Epidermal melanocyte (primary cell): ENCODE results near the gene RAP1GAP.
A peak's percentile ranks its signal among the peaks of the same experiment; 100 is the strongest.

Experiments
- DNase-seq: peaks from one replicate; pipeline ENCODE4 v3.0.0; 2011; ENCODE audit warnings: low spot score; ENCODE audit not compliant: insufficient read length

Gene RAP1GAP

DNA sequence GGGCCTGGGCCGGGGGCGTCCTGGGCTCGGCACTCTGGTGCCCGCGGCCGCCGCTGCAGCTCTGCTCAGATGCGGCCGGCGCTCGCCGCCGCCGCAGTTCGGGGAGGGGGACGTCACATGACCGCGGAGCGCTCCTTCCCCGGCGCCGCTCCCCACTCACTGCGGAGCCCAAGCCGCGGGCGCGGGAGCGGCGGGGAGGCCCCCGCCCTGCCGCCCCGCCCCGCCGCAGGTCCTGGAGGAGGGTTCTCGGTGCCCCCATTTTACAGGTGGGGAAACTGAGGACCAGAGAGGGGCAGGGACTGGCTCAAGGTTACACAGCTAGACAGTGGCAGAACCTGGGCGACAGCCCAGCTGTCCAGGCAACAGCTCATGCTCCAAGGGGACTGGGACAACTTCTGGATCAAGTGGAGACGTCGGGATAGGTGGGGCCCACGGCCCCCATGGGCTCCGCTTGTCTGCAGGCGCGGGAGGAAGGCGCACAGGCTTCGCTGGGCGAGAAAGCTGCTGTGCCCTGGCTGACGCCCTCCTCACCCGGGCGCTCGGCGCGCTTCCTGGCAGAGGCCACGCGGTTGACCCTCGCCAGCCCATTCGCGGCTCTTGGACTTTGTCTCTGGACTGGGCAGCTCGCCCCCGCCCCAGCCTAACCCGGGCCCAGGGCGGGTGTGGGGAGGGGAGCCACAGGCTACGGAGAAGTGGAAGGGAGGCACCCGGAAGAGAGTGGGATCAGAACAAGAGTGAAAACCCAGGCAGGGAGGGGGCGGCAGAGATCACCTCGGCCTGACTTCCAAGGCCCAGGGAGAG, at the start of gene RAP1GAP:
TSS of gene RAP1GAP (minus strand) at position 100 of the 801 bp plus-strand sequence. CDS start 49,325 bp downstream, outside the sequence.
- no peak for DNase-seq

DNA sequence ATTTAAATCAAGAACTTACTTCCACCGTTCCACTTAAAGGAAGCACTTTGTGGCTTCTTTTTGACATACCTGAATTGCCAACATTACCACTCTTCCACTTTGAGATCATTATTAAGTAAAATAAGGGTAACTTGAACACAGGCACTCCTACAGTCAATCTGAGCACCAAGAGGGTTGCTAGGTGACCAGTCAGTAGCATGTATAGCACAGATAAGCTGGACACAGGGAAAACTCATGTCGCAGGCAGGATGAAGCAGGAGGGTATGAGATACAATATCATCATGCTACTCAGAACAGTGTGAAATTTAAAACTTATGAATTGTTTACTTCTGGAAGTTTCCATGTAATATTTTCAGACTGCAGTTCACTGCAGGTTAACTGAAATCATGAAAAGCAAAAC, 47.0 kb upstream of the RAP1GAP start:
- no peak for DNase-seq

DNA sequence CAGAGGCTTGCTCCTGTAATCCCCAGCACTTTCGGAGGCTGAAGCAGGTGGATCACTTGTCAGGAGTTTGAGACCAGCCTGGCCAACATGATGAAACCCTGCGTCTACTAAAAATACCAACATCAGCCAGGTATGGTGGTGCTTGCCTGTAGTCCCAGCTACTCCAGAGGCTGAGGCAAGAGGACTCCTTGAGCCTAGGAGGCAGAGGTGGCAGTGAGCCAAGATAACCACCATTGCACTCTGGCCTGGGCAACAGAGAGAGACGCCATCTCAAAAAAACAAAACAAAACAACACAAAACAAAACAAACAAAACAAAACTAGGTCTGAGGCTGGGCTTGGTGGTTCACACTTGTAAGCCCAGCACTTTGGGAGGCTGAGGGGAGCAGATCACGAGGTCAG, 38.7 kb upstream of the RAP1GAP start:
- no peak for DNase-seq

DNA sequence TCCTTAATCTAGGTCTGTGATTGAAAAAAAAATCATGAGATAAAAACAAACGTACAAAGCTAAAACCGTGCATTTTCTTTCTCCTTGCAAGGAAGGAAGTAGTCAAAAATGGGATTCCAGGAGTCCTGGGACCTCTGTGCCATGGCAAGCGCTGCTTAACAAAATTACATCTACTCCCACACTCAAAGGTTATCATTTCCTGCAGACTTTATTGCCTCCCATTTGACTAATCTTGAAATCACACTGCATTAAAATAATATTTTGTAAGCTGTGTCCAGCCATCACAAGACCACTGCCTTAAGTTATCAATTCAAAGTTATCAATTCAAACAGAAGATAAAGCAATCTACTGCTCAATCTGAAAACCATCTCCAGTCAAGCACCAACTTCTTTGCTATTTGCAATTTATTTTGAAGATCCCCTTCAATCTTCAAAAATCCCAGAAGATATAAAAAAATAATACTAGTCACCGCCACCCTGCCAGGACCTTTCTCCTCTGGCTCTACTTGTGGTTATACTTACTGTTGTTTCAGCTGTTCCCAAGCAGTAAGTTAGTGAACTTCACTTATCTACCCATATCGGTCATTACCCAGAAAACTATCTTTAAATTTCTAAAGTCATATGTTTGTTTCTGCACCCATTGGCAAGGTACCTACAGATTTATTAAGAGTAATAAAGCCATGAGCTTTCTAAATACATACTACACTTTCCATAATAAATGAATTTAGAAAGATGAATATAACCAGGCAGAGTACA, 38.1 kb upstream of the RAP1GAP start:
- no peak for DNase-seq

DNA sequence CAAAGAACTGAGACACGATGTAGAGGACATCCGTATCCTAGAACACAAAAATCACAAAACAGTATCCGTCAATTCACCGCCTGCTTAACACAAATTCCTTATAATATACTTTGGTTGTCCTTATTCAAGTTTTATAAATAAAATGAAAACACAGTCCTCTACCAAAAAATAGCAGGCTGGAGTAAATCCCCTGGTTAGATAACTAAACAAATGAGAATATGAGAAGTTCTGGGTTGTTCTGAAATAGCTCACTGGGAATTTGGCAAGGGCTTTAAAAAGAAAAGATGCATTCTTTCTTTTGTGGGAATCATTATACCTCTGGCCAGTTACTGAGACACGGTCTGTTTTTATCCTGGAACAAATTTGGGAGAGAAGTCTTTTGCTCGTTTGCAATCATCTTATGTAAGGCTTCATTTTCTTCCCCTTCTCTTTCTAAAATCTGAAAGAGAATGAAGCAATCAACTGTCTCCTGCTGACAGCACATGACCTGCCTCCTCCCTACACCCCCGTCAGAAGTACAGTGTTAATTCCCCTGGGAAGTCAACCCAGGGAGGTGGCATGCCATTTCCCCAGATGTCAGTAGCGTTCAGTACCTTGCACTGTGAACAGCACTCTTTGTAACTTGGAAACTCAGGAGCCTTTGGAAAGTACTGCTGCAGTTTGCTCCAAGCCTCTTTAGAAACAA, 37.1 kb upstream of the RAP1GAP start:
- peak; percentile 19 for DNase-seq

DNA sequence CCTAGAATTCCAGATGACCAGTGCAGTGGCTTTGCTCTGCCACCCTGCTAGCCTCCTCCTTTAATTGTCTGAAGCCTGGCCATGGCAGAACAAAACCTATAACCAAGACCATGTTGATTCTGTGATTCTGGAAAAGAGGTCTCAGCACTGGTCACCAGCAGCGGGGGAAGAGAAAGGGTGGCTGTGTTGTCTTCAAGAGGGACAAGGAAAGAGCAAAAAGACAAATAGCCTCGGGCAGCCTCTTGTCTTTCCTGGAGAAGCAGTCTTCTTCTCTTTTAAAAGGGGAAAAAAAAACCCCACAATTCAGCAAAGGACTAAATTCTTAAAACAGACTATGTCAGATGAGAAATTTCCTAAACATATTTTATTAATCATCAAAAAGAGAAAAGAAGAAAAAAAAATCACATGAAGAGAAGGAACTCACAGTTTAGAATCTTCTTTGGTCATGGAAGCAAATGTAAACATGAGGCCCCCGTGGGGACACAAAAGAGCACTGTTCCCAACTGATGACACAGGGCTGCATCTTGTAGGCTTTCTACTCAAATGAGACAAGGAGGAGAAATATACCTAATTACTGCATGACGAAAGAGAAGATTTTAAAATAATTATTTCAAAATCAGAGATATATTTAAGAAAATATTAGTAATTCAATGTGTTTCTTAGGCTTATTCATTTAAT, 36.3 kb upstream of the RAP1GAP start:
- no peak for DNase-seq

DNA sequence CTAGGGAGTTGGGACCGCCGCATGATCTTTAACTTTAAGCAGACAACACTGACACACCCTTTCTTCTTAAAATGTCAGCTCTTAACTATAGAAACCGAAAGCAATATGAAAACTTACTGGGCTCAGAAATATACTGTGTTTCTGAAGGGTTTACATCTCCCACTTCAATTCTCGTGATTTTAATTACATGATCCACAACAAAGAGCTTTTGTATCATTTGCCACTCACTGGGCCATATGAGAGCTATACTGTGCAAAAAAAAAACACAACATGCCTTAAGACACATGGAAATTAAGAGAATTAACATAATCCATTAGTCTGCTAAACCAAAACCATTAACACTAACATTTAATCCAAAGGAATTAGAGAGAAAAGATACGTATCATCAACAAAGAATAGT, 35.0 kb upstream of the RAP1GAP start:
- DNase-seq, result no peak

DNA sequence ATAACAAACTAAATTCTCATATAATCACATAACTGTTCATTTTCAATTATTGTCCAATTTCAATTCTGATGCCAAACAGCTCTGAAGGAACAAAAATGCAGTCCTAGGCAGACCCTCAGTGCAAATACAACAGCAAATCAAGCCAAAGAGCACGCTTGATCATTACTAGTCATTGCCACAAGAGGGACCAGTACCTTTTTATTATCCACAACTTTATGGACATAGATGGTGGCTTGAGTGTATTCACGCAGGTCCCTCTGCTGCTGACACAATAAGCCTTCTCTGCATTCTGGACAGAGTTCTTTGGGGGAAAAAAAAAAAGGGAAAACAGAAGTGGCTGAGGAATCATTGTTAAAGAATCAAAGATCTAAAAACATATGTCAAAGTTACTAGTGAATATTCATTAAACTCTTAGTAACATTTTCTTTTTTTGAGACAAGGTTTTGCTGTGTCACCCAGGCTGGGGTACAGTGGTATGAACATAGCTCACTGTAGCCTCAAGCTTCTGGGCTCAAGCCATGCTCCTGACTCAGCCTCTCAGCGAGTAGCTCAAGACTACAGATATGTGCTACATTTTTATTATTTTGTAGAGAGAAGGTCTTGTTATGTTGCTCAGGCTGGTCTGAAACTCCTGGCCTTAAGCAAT, 34.3 kb upstream of the RAP1GAP start:
- DNase-seq, result no peak

DNA sequence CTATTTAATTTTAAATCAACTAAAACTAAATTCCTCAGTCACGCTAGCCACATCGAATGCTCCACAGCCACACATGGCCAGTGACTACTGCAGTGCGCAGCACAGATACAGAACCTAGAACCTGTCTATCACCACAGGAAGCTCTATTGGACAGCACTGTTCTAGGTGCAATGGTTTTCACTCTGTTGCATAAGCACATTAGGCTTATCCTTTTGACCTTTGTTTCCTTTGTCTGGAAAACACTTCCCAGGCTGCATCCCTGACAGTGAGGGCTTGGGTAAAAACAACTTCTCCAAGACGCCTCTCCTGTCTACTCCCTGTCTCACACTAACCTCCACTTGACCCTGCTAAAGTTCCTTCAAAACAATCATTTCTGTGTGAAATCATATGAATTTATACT, 33.6 kb upstream of the RAP1GAP start:
- no peak for DNase-seq

DNA sequence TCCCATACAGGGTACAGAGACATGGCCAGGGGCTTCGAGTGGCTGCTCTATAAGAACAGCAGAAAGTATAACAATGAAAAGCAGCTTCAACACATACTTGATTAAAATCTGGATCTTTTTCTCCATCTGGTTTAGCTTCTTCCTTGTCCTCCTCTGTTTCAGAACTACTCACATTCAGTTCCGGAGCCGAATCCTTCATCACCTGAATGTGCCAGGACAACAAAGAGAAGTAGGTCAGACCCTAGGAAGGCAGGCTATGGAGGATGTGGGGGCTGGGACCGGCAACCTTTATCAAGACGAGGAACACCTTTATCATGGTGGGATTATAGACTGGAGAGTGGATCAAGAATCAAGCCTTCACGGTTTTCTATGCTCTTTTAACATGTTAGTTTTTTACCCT, 32.2 kb upstream of the RAP1GAP start:
- no peak for DNase-seq

DNA sequence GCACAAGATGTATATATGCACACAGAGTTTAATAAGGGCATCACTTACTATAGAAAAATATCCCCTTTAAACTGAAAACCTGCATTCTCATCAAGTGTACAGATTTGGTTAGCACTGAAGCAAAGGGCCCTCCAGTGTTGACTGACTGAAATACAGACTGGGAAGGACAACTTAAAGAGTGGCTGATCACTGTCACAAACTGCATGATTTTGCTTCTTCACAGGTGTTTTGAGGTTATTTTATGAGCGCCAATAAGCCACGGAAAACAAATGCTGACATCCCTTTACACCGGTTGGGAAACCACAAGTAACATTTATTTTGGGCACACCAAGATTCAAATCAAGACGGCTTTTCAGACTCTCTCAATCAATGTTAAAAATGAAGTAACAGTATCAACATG, 30.9 kb upstream of the RAP1GAP start:
- no peak for DNase-seq

DNA sequence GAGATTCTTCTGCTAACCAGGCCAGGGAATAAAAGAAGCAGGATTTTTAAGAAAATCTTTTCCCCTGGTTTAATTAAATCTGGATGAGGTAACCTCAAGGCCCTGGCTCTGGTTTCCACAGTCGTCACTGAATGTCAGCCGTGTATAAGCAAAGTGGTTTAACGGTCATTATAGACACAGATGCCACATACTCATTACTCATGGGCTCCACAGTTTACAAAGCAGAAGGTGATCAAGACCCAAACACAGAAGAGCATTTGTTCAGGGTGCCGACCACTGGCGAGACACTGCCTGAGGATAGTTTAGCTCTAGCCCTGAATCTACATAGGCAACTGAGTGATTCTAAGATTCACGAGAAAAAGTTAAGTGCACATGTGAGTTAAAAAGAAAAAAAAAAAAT, 27.8 kb upstream of the RAP1GAP start:
- DNase-seq, result peak; percentile 17

DNA sequence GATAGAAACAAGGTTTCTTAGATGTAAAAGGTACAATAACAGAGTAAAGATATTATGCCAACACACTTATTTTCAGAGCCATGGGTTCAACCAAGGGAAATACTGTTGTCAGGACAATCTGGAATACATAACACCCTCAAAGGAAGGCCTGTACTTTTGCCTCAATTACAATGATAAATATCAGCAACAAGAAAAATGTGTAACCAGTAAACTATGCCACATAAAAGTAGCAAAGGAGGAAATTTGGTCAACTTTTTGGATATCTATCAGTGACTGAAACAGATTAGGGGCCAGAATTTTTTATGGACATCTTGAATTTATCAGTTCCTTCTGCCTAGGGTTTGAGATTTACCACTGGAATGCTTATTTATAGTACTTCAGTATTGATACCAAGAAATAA, 24.6 kb upstream of the RAP1GAP start:
- DNase-seq, result no peak

DNA sequence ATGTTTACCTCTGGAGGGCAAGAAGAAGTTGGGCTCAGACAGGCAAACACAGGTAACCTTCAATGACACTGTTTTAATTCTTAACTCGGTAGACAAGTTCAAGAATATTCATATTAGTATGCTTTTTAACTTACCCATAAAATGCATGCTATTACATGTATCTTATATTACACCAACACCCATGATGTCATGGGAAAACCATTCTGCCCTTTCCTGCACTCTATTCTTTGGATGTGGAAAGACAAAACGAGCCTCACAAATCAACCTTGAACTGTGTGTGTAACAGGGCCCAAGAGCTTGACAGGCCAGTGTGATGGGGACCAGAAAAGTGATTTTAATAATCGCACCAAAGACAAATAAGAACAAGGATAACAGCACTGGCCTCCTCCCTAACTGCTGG, 22.6 kb upstream of the RAP1GAP start:
- DNase-seq, result no peak

DNA sequence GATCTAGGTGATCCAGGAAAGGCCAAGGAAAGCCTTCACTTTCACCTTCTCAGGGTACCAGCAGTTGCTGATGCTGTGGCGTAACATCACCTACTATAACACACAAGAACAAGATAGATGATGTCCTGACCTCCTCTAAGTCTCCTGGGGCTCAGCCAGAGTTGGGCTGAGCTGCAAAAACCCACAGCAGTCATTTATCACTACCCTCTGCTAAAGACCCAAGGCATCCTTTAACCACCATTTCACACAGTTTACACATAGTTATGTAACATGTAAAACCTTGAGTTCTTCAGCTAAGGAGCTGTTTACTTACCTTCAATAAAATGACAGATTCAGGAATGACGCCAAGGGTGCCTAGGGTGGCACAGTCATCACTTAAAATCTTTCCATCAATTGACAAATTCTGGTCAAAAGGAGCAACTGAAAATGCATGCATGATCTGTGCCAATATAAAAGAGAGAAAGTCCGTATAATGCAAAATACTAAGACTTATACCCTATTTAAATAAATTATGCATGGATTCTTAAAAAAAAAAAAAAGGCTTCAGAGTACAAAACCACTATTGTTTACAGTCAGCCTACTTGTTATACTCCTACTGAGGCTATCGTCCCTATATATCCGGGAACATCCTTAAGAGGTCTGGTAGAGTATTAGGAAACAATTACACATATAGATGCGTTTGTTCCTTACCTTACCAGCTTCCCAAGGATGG, 20.7 kb upstream of the RAP1GAP start:
- no peak for DNase-seq

DNA sequence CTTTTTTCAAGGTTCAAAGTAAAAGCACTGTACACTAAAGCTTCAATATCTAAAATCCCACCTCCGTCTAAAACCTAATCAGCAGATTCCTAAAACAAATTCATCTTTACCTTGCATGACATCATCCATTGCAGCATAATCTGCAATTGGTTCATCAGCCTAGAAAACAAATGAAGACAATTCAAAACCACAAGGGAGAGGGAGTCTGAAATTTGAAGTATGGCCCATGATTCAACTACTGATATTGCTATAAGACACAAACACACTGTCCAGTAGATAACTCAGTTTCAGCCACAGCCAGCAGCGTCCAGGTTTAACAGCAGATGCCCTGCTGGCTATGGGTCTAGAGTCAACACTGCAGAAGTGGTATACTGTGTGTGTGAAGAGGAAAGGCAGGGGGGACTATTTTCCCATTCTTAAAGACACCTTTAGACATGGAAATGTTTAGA, 17.9 kb upstream of the RAP1GAP start:
- DNase-seq, result no peak

DNA sequence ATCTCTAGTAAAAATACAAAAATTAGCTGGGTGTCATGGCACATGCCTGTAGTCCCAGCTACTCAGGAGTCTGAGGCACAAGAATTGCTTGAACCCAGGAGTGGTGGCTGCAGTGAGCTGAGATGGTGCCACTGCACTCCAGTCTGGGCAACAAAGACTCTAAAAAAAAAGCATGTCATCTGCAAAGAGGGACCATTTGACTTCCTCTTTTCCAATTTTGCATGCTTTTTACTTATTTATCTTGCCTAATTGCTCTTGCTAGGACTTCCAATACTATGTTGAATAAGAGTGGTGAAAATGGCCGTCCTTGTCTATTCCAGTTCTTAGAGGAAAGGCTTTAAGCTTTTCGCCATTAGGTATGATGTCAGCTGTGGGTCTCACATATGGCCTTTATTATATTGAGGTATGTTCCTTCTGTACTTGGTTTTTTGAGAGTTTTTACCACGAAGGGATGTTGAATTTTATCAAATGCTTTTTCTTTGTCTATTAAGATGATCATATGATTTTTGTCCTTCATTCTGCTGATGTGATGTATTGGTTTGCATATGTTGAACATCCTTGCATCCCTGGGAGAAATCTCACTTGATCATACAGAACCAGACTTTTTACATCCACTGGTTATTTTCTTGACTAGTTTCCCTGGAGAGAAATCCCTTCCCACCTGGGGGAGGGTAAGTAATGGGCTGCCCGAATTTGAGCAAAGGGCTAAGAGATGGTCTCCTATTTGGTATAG, 17.0 kb upstream of the RAP1GAP start:
- DNase-seq, result no peak

DNA sequence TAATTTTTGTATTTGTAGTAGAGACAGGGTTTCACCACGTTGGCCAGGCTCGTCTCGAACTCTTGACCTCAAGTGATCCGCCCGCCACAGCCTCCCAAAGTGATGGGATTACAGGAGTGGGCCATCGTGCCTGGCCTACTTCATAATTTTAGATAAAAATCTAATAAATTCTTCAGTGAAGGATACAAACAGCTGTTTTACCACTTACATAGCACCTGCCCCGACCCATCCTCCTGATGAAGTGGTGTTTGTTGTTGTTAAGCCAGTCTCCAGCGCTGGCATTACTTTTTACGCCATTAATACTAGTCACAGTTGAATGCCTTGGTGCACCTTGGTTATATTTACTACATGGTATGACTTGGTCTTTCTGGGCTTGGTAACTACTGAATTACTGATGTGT, 12.3 kb upstream of the RAP1GAP start:
- no peak for DNase-seq

DNA sequence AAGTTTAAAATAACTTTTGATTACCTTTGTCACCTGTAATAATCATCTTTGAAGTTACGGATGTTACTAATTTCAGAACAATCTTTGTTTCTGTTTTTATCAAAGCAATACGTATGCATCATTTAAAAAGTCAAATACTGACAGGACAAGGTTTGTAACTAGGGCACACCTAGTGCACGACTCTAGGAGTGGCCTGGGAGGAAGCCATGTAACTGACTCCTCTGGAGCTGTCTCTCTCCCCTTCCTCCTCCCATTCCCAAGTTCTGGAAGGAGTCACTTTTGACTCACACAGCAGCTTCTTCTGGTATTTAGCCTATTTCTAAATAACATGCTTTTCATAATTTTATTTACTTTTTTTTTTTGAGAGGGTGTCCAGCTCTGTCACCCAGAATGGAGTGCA, 11.8 kb upstream of the RAP1GAP start:
- DNase-seq, result no peak

DNA sequence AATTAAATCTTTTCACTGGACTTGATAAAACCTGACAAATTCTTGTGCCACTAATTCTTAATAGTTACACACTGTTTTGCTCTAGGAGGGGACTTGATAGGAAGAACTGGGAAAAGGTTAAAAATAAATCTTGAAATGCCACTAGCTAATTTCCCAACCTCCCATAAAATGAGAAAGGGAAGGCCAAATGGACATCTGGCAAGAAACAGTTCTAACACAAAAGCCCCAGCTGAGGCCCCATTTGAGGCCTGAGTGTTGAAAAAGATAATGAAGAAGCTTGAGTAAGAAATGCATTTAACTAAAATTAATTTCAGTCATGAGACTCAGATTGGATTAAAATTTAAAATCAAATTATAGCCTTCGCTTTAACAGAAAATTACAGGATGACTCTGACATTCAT, 11.2 kb upstream of the RAP1GAP start:
- DNase-seq, result no peak
